ENCODE measurements around the gene ARHGEF10L.

- TF ChIP-seq CTCF (conservative IDR thresholded peaks at IDR 0.05; ENCODE audit: low read depth, low read length), result no peak
- TF ChIP-seq EZH2 (IDR thresholded peaks at IDR 0.05; ENCODE audit: low read length, unreplicated experiment), result no peak
These were observed 26.2 kb downstream of the ARHGEF10L start for GRCh38 chr1:17565461-17566252.

Measured in PC-3 (cell line).